A549 (cell line): Measurements from ENCODE around the gene NTRK2. TPM values are rescaled to one million over a fixed set of nuclear protein-coding genes. Genes with fewer than 3 reads are reported as not detected.

Experiments
- ATAC-seq, 2 experiments: fragments of 200-7000 bp in 1 of 2; fragments of >200 bp in 1 of 2; cut with Nextera tagmentation in 1 of 2; cut with Tn5 transposase in 1 of 2; 3 replicates each; pipeline versions ENCODE4 v1.8.0 to v1.9.1; 2018 to 2020; ENCODE audit warnings: mild to moderate bottlenecking in 1 of 2, moderate library complexity in 1 of 2
- CTCF ChIA-PET: fragments of 300-600 bp; sonication (Branson Sonifier 250); formaldehyde crosslinking; extraction: SDS; loops from one replicate; lab custom pipeline; 2021; ENCODE audit warnings: antibody characterized with exemption, inconsistent platforms; lab: Yijun Ruan, JAX
- POLR2A ChIA-PET: fragments of 350-600 bp; formaldehyde crosslinking; extraction: SDS; loops from one replicate; lab custom pipeline; 2021; ENCODE audit warnings: antibody characterized with exemption, inconsistent platforms; lab: Yijun Ruan, JAX
- DNase-seq, 2 experiments: peaks; one replicate each; pipeline versions ENCODE4 v3.0.0 to v3.0.0-alpha.2; 2011 to 2016; ENCODE audit warnings: low read depth in 1 of 2, low spot score in 1 of 2
- FAIRE-seq: peaks from 2 replicates; lab custom pipeline; 2011; peaks lifted over from hg19 to GRCh38; lab: Jason Lieb, UNC
- H3K27ac ChIP-seq, 2 experiments: fragments of >200 bp; sonication (Bioruptor Twin); formaldehyde crosslinking; 3 replicates each; pipeline ENCODE4 v1.5.1; 2016 to 2017
- H3K4me1 ChIP-seq: fragments of >200 bp; sonication (Bioruptor Twin); formaldehyde crosslinking; 3 replicates; pipeline ENCODE4 v1.6.1; 2016
- H3K4me2 ChIP-seq: fragments of >200 bp; sonication (Bioruptor Twin); formaldehyde crosslinking; 3 replicates; pipeline ENCODE4 v1.6.1; 2016
- H3K4me3 ChIP-seq: fragments of >200 bp; sonication (Bioruptor Twin); formaldehyde crosslinking; 3 replicates; pipeline ENCODE4 v1.5.1; 2016
- H3K9me3 ChIP-seq: fragments of >200 bp; sonication (Bioruptor Twin); formaldehyde crosslinking; 3 replicates; pipeline ENCODE4 v1.6.1; 2016
- BCL3 ChIP-seq: fragments of >200 bp; sonication (Bioruptor Twin); formaldehyde crosslinking; IDR thresholded peaks from 3 replicates; pipeline ENCODE4 v1.6.1; 2016
- CBX8 ChIP-seq: fragments of 200-600 bp; sonication (generic); IDR thresholded peaks from 2 replicates; pipeline ENCODE4 v1.6.1; 2016
- CEBPB ChIP-seq, 2 experiments: fragments of >200 bp in 1 of 2; sonication (Bioruptor Twin) in 1 of 2; formaldehyde crosslinking in 1 of 2; IDR thresholded peaks; 2 replicates each; pipeline ENCODE4 v1.6.1; 2012 to 2016
- CHD4 ChIP-seq: fragments of 200-600 bp; sonication (generic); IDR thresholded peaks from 2 replicates; pipeline ENCODE4 v1.6.1; 2016; ENCODE audit warnings: antibody characterized with exemption, mild to moderate bottlenecking, borderline replicate concordance
- FOSB ChIP-seq: fragments of 250-450 bp; sonication (Bioruptor Pico); IDR thresholded peaks from 2 replicates; pipeline ENCODE4 v1.5.0; 2020; ENCODE audit warnings: mild to moderate bottlenecking, moderate library complexity
- HDAC2 ChIP-seq: fragments of 200-600 bp; sonication (generic); IDR thresholded peaks from 2 replicates; pipeline ENCODE4 v1.6.1; 2016
- JUNB ChIP-seq: fragments of >200 bp; sonication (Bioruptor Twin); formaldehyde crosslinking; IDR thresholded peaks from 2 replicates; pipeline ENCODE4 v1.6.1; 2016
- KDM5A ChIP-seq: fragments of 200-600 bp; sonication (generic); IDR thresholded peaks from 2 replicates; pipeline ENCODE4 v1.6.1; 2016; ENCODE audit warnings: antibody characterized with exemption, mild to moderate bottlenecking
- MAFK ChIP-seq: fragments of 450-650 bp; IDR thresholded peaks from 2 replicates; pipeline ENCODE4 v1.6.1; 2014; ENCODE audit not compliant: partially characterized antibody
- MAZ ChIP-seq: fragments of 150-350 bp; IDR thresholded peaks from 2 replicates; pipeline ENCODE4 v1.6.1; 2014; ENCODE audit warnings: antibody characterized with exemption, low read depth, low read length, borderline replicate concordance
- MYC ChIP-seq: IDR thresholded peaks from 2 replicates; pipeline ENCODE4 v1.6.1; 2012; ENCODE audit warnings: mild to moderate bottlenecking, inconsistent platforms, low read length, improper control_type of control experiment, borderline replicate concordance
- RAD21 ChIP-seq, 2 experiments: fragments of >200 bp in 1 of 2; sonication (Bioruptor Twin) in 1 of 2; formaldehyde crosslinking in 1 of 2; IDR thresholded peaks in 1 of 2; conservative IDR thresholded peaks in 1 of 2; 2 replicates in 1 of 2; 3 replicates in 1 of 2; pipeline ENCODE4 v1.6.1; 2012 to 2018; ENCODE audit warnings: inconsistent platforms in 1 of 2
- RARB ChIP-seq: fragments of 250-450 bp; sonication (Bioruptor Pico); IDR thresholded peaks from 2 replicates; pipeline ENCODE4 v1.8.0; 2021; ENCODE audit warnings: mild to moderate bottlenecking, moderate library complexity
- RFX5 ChIP-seq: fragments of 450-650 bp; IDR thresholded peaks from 2 replicates; pipeline ENCODE4 v1.7.1; 2014; ENCODE audit warnings: antibody characterized with exemption, mild to moderate bottlenecking, moderate library complexity
- SMC3 ChIP-seq: fragments of >200 bp; sonication (Bioruptor Twin); formaldehyde crosslinking; IDR thresholded peaks from 3 replicates; pipeline ENCODE4 v1.6.1; 2018; ENCODE audit warnings: inconsistent platforms
- SREBF2 ChIP-seq: fragments of 450-650 bp; IDR thresholded peaks from 2 replicates; pipeline ENCODE4 v1.6.1; 2014; ENCODE audit warnings: mild to moderate bottlenecking, moderate library complexity
- TP53 ChIP-seq: fragments of 250-450 bp; sonication (Bioruptor Pico); IDR thresholded peaks from 2 replicates; pipeline ENCODE4 v1.5.0; 2021; ENCODE audit warnings: mild to moderate bottlenecking, moderate library complexity
- ZC3H11A ChIP-seq: fragments of 450-650 bp; IDR thresholded peaks from 2 replicates; pipeline ENCODE4 v1.6.1; 2014; ENCODE audit warnings: antibody characterized with exemption, mild to moderate bottlenecking
- ZFP36 ChIP-seq: fragments of 450-650 bp; IDR thresholded peaks from 2 replicates; pipeline ENCODE4 v1.6.1; 2014; ENCODE audit warnings: borderline replicate concordance; ENCODE audit not compliant: partially characterized antibody
- WGBS: methylation state at CpG from one replicate; pipeline ENCODE4 v1.1.6; 2017; ENCODE audit errors: missing lambda C conversion rate; 5-methylcytosine and 5-hydroxymethylcytosine counted together
- polyA plus RNA-seq, 4 experiments: library from polyadenylated mRNA; depleted of rRNA in 3 of 4; stranded (reverse); fragments of >200 nt; fragmentation: RNase III in 1 of 4; extraction: RNeasy Plus Mini Kit Qiagen cat#74134 plus additional on column Dnase treatment in 1 of 4; gene quantifications; 2 replicates in 3 of 4; 3 replicates in 1 of 4; pipeline ENCODE4 v1.2.3, GENCODE V29; 2011 to 2017
- TF ChIP-seq, protein P1 (sequence below): IDR thresholded peaks from 2 replicates; pipeline ENCODE4 v1.6.1; 2012

The NTRK2 gene
- polyA plus RNA-seq, 2 of the 4 experiments (the other 2 are of a cell fraction), result 0.03 TPM

DNA sequence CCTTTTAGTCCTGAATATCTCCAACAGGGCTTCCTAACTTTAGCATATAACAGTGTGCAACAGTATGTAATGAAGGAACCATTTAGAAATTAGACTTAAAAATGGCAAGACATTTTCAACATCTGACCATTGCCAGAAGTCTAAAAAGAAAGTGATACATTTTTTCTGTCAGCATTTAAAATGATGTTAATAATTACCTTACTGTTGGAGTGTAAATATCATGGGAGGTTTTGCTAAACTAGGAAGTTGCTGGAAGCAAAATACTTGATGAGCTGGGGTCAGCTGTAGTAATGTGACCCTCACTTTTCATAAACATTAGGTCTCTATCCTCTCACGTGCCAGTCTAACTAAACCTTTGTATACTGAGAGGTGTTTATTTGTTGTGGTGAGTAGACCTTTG lies 68.8 kb downstream of the NTRK2 start:
- 0% methylated on average over 1 of the region's 1 CpG for WGBS
- CTCF ChIA-PET, result interaction anchor here (0.9 kb wide), 1 partner anchor 10 kb away, joined by 3 read pairs; no protein-coding TSS in a partner anchor
- no peak for FAIRE-seq
- TF ChIP-seq ZFP36 (no peak), KDM5A (no peak), CHD4 (no peak)
- TF ChIP-seq, protein P1, sequence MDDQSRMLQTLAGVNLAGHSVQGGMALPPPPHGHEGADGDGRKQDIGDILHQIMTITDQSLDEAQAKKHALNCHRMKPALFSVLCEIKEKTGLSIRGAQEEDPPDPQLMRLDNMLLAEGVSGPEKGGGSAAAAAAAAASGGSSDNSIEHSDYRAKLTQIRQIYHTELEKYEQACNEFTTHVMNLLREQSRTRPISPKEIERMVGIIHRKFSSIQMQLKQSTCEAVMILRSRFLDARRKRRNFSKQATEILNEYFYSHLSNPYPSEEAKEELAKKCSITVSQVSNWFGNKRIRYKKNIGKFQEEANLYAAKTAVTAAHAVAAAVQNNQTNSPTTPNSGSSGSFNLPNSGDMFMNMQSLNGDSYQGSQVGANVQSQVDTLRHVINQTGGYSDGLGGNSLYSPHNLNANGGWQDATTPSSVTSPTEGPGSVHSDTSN, result no peak
- no peak overlapping the region for H3K4me3 ChIP-seq
- POLR2A ChIA-PET, result no interaction called here
- DNase-seq, result no peak
- H3K9me3 ChIP-seq, result no peaks in the 10 kb centered on the region
- no peak for ATAC-seq
- H3K4me1 ChIP-seq, result no peaks in the 10 kb centered on the region
- no peak overlapping the region for H3K27ac ChIP-seq
- H3K4me2 ChIP-seq, result no peak overlapping the region

GRCh38 chr9:84742261-84742660 lies 72.7 kb downstream of the NTRK2 start:
- no peak for DNase-seq
- Histone ChIP-seq H3K4me3 (no peak overlapping the region), H3K4me2 (no peak overlapping the region), H3K27ac (no peak overlapping the region), H3K9me3 (no peaks in the 10 kb centered on the region), H3K4me1 (no peaks in the 10 kb centered on the region)
- no peak for FAIRE-seq
- WGBS, result 51% methylated on average over 4 of the region's 4 CpGs
- POLR2A ChIA-PET, result no interaction called here
- no peak for TF ChIP-seq RFX5
- no peak for TF ChIP-seq CEBPB (IDR thresholded peaks at IDR 0.05)
- ATAC-seq, result no peak
- CTCF ChIA-PET, result no interaction called here

DNA sequence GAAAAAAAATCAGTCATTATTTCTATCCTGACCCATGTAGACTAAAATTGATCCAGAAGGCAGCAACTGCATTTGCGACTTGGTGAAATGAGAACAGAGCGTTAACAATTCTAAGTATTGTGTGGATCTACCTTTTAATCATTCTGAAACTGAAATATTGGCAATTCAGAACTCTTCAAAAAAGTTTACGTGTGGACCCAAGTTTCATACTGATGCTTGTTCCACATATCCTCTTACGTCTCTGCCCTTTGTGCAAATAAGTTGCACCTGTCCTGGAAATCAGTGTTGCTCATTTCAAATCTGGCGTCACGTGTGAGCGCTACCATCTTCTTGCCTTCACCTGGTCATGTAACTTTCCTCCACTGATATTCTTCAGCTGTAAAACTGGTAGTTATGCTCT lies 74.7 kb downstream of the NTRK2 start:
- CTCF ChIA-PET, result no interaction called here
- WGBS, result 69% methylated on average over 7 of the region's 7 CpGs
- Histone ChIP-seq H3K4me1 (no peaks in the 10 kb centered on the region), H3K27ac (no peak overlapping the region), H3K4me2 (no peak overlapping the region)
- no peak for DNase-seq
- FAIRE-seq, result no peak
- TF ChIP-seq BCL3 (no peak), MAFK (no peak), SMC3 (no peak), MAZ (no peak), RAD21 (conservative IDR thresholded peaks at IDR 0.05 in 1 of 2, IDR thresholded peaks at IDR 0.05 in 1 of 2) (no peak), JUNB (no peak), RARB (CRISPR knock-in tag) (no peak), CBX8 (no peak), SREBF2 (no peak), TP53 (CRISPR knock-in tag) (no peak), MYC (no peak), FOSB (CRISPR knock-in tag) (no peak), CEBPB (IDR thresholded peaks at IDR 0.05) (no peak), HDAC2 (no peak), ZC3H11A (no peak), ZFP36 (no peak)
- TF ChIP-seq, protein P1, result no peak
- TF ChIP-seq, all 56 proteins: peak for 0
- Histone ChIP-seq H3K9me3 (no peaks in the 10 kb centered on the region), H3K4me3 (no peak overlapping the region)
- ATAC-seq, result no peak
- POLR2A ChIA-PET, result no interaction called here
